ENCODE results near the gene R3HCC1L. TPM values are rescaled to one million over a fixed set of nuclear protein-coding genes. Genes with fewer than 3 reads are reported as not detected.
"Not testable (repeated sequence)": the region's sequence is repeated elsewhere in the genome, so short reads cannot be mapped to it uniquely, and the experiment has no call there.

R3HCC1L gene
- total RNA-seq, 1 experiment from 2014 or later, result 11.8 TPM

DNA sequence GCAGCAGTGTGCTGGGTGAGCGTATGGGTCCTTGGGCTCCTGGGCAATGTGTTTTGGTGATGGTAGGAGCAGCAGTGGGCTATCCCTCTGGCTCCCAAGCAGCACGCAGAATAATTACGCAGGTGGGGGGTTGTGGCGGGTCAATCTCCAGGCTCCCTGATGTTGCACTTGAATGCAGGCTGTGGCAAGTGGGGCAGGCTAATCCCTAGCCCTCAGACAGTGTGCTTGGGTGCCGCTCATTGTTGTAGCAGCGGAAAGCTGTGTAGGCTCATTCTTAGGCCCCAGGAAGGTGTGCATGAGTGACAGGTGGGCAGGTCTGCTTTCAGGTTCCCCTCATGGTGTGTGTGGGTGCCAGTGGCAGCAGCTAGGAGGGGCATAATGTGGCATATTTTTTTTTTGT, 89.4 kb downstream of the R3HCC1L start:
- no TSS peak for BruUV-seq (replicated peaks)
- Mint-ChIP-seq H3K4me1 (ENCODE audit: low read depth, unreplicated experiment) (no peaks in the 10 kb centered on the region), H3K9me3 (ENCODE audit: low read depth, unreplicated experiment) (no peaks in the 10 kb centered on the region), H3K27me3 (ENCODE audit: unreplicated experiment) (no peaks in the 10 kb centered on the region), H3K4me3 (ENCODE audit: low read depth, unreplicated experiment) (no peak overlapping the region), H3K36me3 (ENCODE audit: insufficient read depth, unreplicated experiment) (no peaks in the 10 kb centered on the region), H3K27ac (ENCODE audit: unreplicated experiment) (no peak overlapping the region)
- no peak for DNase-seq
- TF ChIP-seq, protein P1, sequence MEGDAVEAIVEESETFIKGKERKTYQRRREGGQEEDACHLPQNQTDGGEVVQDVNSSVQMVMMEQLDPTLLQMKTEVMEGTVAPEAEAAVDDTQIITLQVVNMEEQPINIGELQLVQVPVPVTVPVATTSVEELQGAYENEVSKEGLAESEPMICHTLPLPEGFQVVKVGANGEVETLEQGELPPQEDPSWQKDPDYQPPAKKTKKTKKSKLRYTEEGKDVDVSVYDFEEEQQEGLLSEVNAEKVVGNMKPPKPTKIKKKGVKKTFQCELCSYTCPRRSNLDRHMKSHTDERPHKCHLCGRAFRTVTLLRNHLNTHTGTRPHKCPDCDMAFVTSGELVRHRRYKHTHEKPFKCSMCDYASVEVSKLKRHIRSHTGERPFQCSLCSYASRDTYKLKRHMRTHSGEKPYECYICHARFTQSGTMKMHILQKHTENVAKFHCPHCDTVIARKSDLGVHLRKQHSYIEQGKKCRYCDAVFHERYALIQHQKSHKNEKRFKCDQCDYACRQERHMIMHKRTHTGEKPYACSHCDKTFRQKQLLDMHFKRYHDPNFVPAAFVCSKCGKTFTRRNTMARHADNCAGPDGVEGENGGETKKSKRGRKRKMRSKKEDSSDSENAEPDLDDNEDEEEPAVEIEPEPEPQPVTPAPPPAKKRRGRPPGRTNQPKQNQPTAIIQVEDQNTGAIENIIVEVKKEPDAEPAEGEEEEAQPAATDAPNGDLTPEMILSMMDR (IDR thresholded peaks at IDR 0.05; ENCODE audit: unreplicated experiment), result no peak
- intact Hi-C loops (cut with micrococcal nuclease; ENCODE audit: unreplicated experiment), result no loop called here
- CTCF ChIA-PET, result no interaction called here

DNA sequence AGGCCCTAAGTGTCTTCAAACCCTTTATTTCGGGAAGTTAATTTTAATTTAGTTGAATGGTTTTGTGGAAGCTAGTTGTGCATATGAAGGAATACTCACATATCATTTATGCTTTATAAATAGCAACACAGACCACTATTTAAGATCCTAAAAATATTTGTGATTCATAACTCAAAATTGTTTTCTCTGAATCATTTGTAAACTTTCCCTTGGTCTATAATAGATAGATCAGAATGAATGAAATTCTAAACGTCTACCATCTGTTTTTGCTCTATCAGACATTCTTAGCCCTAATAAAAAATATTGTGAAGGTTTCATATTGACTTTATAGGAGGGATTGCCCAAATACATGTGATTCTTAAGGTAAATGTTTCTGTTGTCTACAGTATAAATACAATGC, 90.1 kb downstream of the R3HCC1L start:
- no peak for DNase-seq
- intact Hi-C loops (cut with micrococcal nuclease; ENCODE audit: unreplicated experiment), result no loop called here
- Mint-ChIP-seq H3K9me3 (ENCODE audit: low read depth, unreplicated experiment) (no peaks in the 10 kb centered on the region), H3K4me1 (ENCODE audit: low read depth, unreplicated experiment) (no peaks in the 10 kb centered on the region), H3K4me3 (ENCODE audit: low read depth, unreplicated experiment) (no peak overlapping the region), H3K36me3 (ENCODE audit: insufficient read depth, unreplicated experiment) (no peaks in the 10 kb centered on the region), H3K27ac (ENCODE audit: unreplicated experiment) (no peak overlapping the region), H3K27me3 (ENCODE audit: unreplicated experiment) (no peaks in the 10 kb centered on the region)
- BruUV-seq (replicated peaks), result no TSS peak
- TF ChIP-seq, protein P1 (IDR thresholded peaks at IDR 0.05; ENCODE audit: unreplicated experiment), result no peak
- CTCF ChIA-PET, result no interaction called here

- Mint-ChIP-seq H3K4me3 (ENCODE audit: low read depth, unreplicated experiment) (no peak overlapping the region), H3K4me1 (ENCODE audit: low read depth, unreplicated experiment) (no peaks in the 10 kb centered on the region), H3K27ac (ENCODE audit: unreplicated experiment) (no peak overlapping the region), H3K27me3 (ENCODE audit: unreplicated experiment) (no peaks in the 10 kb centered on the region), H3K9me3 (ENCODE audit: low read depth, unreplicated experiment) (no peaks in the 10 kb centered on the region), H3K36me3 (ENCODE audit: insufficient read depth, unreplicated experiment) (no peaks in the 10 kb centered on the region)
- no peak for DNase-seq
- intact Hi-C loops (cut with micrococcal nuclease; ENCODE audit: unreplicated experiment), result no loop called here
- TF ChIP-seq, protein P1 (IDR thresholded peaks at IDR 0.05; ENCODE audit: unreplicated experiment), result no peak
- no TSS peak for BruUV-seq (replicated peaks)
- CTCF ChIA-PET, result no interaction called here
These were observed 90.5 kb downstream of the R3HCC1L start for GRCh38 chr10:98224996-98225395.

DNA sequence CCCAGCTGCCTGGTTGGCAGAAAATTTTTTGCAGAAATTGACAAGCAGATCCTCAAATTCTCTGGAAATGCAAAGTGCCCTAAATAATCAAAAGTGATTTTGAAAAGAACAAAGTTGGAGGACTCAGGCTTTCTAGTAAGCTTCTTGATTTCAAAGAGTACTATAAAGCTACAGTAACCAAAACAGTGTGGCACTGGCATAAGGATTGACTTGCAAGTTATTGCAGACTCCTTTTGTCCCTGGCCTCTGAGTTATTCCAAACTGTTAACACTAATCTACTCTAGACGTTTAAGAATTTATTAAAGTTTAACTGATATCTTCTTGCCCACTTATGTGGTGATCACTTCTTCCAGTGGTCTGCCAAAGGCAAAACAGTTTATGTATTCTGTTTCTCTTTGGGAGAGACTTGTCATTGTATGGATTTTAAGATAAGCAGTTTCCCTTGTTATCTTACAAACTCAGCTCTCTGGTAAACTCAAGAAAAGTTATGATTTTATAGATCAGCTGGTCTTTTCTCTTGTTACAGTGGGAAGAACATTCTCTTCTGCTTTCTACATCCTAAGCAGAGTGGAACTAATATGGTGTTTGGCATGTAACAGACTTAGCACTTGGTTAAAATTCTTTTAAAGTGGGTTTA, 92.2 kb downstream of the R3HCC1L start:
- no peak for DNase-seq
- no TSS peak for BruUV-seq (replicated peaks)
- no peaks in the 10 kb centered on the region for H3K9me3 Mint-ChIP-seq (ENCODE audit: low read depth, unreplicated experiment)
- H3K4me3 Mint-ChIP-seq (ENCODE audit: low read depth, unreplicated experiment), result no peak overlapping the region
- H3K36me3 Mint-ChIP-seq (ENCODE audit: insufficient read depth, unreplicated experiment), result no peaks in the 10 kb centered on the region
- intact Hi-C loops (cut with micrococcal nuclease; ENCODE audit: unreplicated experiment), result no loop called here
- TF ChIP-seq, protein P1 (IDR thresholded peaks at IDR 0.05; ENCODE audit: unreplicated experiment), result no peak
- no peaks in the 10 kb centered on the region for H3K4me1 Mint-ChIP-seq (ENCODE audit: low read depth, unreplicated experiment)
- no peak overlapping the region for H3K27ac Mint-ChIP-seq (ENCODE audit: unreplicated experiment)
- CTCF ChIA-PET, result no interaction called here
- no peaks in the 10 kb centered on the region for H3K27me3 Mint-ChIP-seq (ENCODE audit: unreplicated experiment)

- intact Hi-C loops (cut with micrococcal nuclease; ENCODE audit: unreplicated experiment); DNase-seq; BruUV-seq (replicated peaks); H3K36me3 Mint-ChIP-seq (ENCODE audit: insufficient read depth, unreplicated experiment); H3K27ac Mint-ChIP-seq (ENCODE audit: unreplicated experiment); CTCF ChIA-PET; H3K4me1 Mint-ChIP-seq (ENCODE audit: low read depth, unreplicated experiment); H3K27me3 Mint-ChIP-seq (ENCODE audit: unreplicated experiment); H3K4me3 Mint-ChIP-seq (ENCODE audit: low read depth, unreplicated experiment); H3K9me3 Mint-ChIP-seq (ENCODE audit: low read depth, unreplicated experiment): not testable (repeated sequence)
These were observed 93.3 kb downstream of the R3HCC1L start for GRCh38 chr10:98227713-98228112.

DNA sequence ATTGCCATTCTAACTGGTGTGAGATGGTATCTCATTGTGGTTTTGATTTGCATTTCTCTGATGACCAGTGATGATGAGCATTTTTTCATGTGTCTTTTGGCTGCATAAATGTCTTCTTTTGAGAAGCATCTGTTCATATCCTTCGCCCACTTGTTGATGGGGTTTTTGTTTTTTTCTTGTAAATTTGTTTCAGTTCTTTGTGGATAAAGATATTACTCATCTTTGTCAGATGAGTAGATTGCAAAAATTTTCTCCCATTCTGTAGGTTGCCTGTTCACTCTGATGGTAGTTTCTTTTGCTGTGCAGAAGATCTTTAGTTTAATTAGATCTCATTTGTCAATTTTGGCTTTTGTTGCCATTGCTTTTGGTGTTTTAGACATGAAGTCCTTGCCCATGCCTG, 93.8 kb downstream of the R3HCC1L start:
- not testable (repeated sequence) for H3K27me3 Mint-ChIP-seq (ENCODE audit: unreplicated experiment)

More for the DNA sequence above, 93.8 kb downstream of the R3HCC1L start:
- H3K4me3 Mint-ChIP-seq (ENCODE audit: low read depth, unreplicated experiment); BruUV-seq (replicated peaks); H3K27ac Mint-ChIP-seq (ENCODE audit: unreplicated experiment); H3K9me3 Mint-ChIP-seq (ENCODE audit: low read depth, unreplicated experiment); intact Hi-C loops (cut with micrococcal nuclease; ENCODE audit: unreplicated experiment); H3K4me1 Mint-ChIP-seq (ENCODE audit: low read depth, unreplicated experiment); CTCF ChIA-PET; H3K36me3 Mint-ChIP-seq (ENCODE audit: insufficient read depth, unreplicated experiment); DNase-seq: not testable (repeated sequence)

Data from Calu3 (cell line).